ENCODE data around the gene MOSMO. TPM values are rescaled to one million over a fixed set of nuclear protein-coding genes. Genes with fewer than 3 reads are reported as not detected.
A peak's percentile ranks its signal among the peaks of the same experiment; 100 is the strongest.

MOSMO gene
- total RNA-seq, 1 experiment from 2014 or later: 30.1 TPM

- CTCF ChIA-PET: no interaction called here
- DNase-seq: no peak
- TF ChIP-seq CTCF (IDR thresholded peaks at IDR 0.05; ENCODE audit: unreplicated experiment): no peak
- BruUV-seq (replicated peaks): no TSS peak
- peaks cover 80% of the 10 kb centered on the region for H3K36me3 Mint-ChIP-seq (ENCODE audit: insufficient read depth, unreplicated experiment)
- intact Hi-C loops (cut with micrococcal nuclease; ENCODE audit: unreplicated experiment): no loop called here
- no peaks in the 10 kb centered on the region for H3K9me3 Mint-ChIP-seq (ENCODE audit: low read depth, unreplicated experiment)
- H3K4me1 Mint-ChIP-seq (ENCODE audit: low read depth, unreplicated experiment): no peaks in the 10 kb centered on the region
- H3K4me3 Mint-ChIP-seq (ENCODE audit: low read depth, unreplicated experiment): no peak overlapping the region
- no peaks in the 10 kb centered on the region for H3K27me3 Mint-ChIP-seq (ENCODE audit: unreplicated experiment)
- H3K27ac Mint-ChIP-seq (ENCODE audit: unreplicated experiment): no peak overlapping the region
Measured at GRCh38 chr16:21982108-21982507, 25.8 kb upstream of the MOSMO start.

GRCh38 chr16:21984062-21984461, 23.8 kb upstream of the MOSMO start:
- Mint-ChIP-seq H3K4me1 (ENCODE audit: low read depth, unreplicated experiment) (no peaks in the 10 kb centered on the region), H3K27ac (ENCODE audit: unreplicated experiment) (no peak overlapping the region), H3K27me3 (ENCODE audit: unreplicated experiment) (no peaks in the 10 kb centered on the region), H3K4me3 (ENCODE audit: low read depth, unreplicated experiment) (no peak overlapping the region), H3K36me3 (ENCODE audit: insufficient read depth, unreplicated experiment) (peaks cover 76% of the 10 kb centered on the region), H3K9me3 (ENCODE audit: low read depth, unreplicated experiment) (no peaks in the 10 kb centered on the region)
- BruUV-seq (replicated peaks): no TSS peak
- intact Hi-C loops (cut with micrococcal nuclease; ENCODE audit: unreplicated experiment): no loop called here
- TF ChIP-seq CTCF (IDR thresholded peaks at IDR 0.05; ENCODE audit: unreplicated experiment): no peak
- CTCF ChIA-PET: no interaction called here
- no peak for DNase-seq

- Mint-ChIP-seq H3K9me3 (ENCODE audit: low read depth, unreplicated experiment) (no peaks in the 10 kb centered on the region), H3K4me3 (ENCODE audit: low read depth, unreplicated experiment) (no peak overlapping the region), H3K36me3 (ENCODE audit: insufficient read depth, unreplicated experiment) (peaks cover 64% of the 10 kb centered on the region), H3K27me3 (ENCODE audit: unreplicated experiment) (no peaks in the 10 kb centered on the region), H3K4me1 (ENCODE audit: low read depth, unreplicated experiment) (no peaks in the 10 kb centered on the region), H3K27ac (ENCODE audit: unreplicated experiment) (no peak overlapping the region)
- no TSS peak for BruUV-seq (replicated peaks)
- CTCF ChIA-PET: no interaction called here
- no peak for DNase-seq
- intact Hi-C loops (cut with micrococcal nuclease; ENCODE audit: unreplicated experiment): no loop called here
- no peak for TF ChIP-seq CTCF (IDR thresholded peaks at IDR 0.05; ENCODE audit: unreplicated experiment)
Measured at GRCh38 chr16:21985524-21985923, 22.4 kb upstream of the MOSMO start.

GRCh38 chr16:21986692-21987246, 21.1 kb upstream of the MOSMO start:
- no peak for TF ChIP-seq CTCF (IDR thresholded peaks at IDR 0.05; ENCODE audit: unreplicated experiment)
- H3K27ac Mint-ChIP-seq (ENCODE audit: unreplicated experiment): peak overlapping the region; percentile 2

More at GRCh38 chr16:21986692-21987246, 21.1 kb upstream of the MOSMO start:
- no TSS peak for BruUV-seq (replicated peaks)
- no peaks in the 10 kb centered on the region for H3K9me3 Mint-ChIP-seq (ENCODE audit: low read depth, unreplicated experiment)
- intact Hi-C loops (cut with micrococcal nuclease; ENCODE audit: unreplicated experiment): no loop called here
- no peaks in the 10 kb centered on the region for H3K4me1 Mint-ChIP-seq (ENCODE audit: low read depth, unreplicated experiment)
- DNase-seq: no peak
- no peak overlapping the region for H3K4me3 Mint-ChIP-seq (ENCODE audit: low read depth, unreplicated experiment)
- CTCF ChIA-PET: no interaction called here
- peaks cover 53% of the 10 kb centered on the region for H3K36me3 Mint-ChIP-seq (ENCODE audit: insufficient read depth, unreplicated experiment)
- no peaks in the 10 kb centered on the region for H3K27me3 Mint-ChIP-seq (ENCODE audit: unreplicated experiment)

Measured in Calu3 (cell line).